DMS114 treated with DMSO at 0.1 percent for 48 hours (cell line): ENCODE results near the gene STOML3.

Experiments
- DNase-seq: peaks from one replicate; lab custom pipeline; 2025; ENCODE audit not compliant: unreplicated experiment; lab: John Stamatoyannopoulos, UW

STOML3 gene

DNA sequence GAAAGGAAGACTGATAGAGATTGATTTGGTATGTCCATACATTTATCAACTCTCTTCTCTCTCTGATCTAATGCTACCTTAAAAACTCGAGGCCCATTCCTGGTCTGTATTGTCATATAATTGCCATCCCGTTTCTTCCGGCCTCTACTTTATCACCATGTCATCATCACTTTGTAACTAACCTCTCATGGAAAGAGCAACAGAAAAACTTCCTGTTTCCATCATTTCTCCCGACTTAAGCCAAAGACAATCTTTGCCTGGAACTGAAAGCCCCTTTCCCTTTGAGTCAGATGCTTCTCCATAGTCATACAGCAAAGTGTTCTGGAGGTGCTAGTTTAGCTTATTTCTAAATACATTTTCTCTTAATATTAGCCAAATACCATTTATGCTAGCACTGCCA lies 2.8 kb upstream of the STOML3 start:
- DNase-seq: no peak

DNA sequence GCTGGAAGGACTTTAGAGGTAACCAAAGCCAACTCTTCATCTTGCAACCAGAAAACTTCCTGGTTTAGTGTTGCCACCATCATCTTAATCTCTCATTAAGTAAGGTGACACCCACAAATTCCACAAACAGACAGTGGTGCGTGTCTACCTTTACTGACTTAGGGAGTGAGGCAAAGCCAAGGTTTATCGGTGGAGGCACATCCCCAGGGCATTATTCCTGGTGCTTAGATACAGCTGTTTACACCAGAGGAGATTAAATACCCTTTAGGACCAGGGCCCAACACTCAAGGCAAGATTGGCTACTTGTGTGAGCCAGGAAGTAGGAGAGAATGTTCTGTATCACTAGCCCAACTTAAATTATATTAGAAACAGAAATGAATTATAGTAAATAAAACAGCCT lies 9.5 kb downstream of the STOML3 start:
- DNase-seq: no peak

DNA sequence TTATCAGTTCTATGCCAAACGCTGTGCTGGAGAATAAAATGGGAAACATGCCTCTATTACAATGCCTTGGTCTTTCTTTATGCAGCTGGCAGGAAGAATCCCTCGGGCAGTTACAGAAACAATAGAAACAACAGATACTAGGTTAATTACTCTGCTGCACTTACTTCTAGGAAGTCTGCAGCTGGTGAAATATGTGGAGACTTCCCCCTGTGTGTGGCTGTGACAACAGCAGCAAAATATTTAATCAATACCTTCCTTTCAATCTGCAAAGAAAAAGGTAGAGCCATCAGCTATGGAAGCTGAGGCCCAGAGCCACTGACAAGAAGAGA lies 9.9 kb downstream of the STOML3 start:
- DNase-seq: no peak

DNA sequence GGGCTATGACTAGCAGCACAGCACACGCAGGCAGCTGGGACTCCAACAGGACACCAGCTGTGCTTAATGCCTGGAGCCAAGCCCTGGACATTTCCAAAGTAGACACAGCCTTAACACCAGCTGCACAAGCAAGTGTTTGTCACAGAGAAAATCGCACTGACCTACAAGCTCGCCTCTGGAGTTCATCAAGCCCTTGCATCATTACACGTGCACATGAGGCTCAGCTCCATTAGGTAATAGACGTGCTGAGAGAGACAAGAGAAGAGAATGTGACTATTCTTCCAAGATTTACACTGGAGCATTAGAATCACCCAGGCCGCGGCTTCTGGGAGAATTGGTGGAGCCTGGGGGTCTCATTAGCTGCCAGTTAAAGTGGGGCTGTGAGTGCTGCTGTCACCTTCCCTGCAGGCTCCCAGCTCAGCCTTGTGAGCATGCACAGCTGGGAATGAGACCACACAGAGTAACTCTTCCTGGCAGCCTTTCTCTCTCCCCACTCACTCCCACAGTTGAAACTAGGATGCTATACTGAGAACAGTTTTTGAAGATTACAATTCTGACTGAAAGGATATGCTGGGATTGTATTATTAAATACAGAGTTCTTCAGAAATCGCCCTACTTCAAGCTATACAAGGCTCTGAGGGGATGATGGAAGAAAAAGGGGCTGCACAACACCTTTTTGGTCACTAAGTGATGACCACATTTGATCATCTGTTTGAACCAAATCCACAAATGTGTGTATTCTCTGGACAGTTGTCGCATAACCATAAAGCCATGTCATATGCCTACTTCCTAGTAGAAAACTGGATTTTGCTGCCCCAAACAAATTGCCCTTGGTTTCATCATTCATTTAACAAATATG lies 10.5 kb downstream of the STOML3 start:
- no peak for DNase-seq

DNA sequence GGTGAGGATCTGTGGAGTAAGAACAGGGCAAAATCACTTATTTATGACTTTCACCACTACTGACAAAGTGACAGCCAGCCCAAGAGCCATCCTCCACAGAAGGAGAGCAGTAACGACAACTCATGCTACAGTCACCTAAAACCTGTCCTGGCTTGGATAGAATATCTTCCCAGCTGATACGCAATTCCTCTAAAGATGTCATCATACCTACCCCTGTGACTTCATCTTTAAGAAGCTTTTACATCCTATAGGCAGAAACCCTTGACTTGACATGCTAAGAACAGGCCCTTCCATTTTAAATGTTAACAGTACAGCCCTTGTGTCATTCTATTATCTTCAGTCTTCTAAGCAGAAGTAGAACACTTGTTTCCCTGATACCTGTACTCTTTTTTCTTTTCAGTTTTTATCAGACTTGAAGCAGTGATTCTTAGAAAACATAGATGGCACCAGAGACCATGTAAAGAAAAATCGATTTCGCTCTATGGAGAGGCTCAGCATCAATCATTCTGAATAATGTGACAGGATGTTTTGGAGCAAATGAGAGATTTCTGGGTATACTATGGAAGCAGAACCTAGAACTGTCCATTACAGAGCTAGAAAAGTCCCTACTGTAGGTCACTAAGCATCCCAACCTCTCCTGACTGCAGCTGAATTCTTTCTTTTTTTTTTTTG lies 20.1 kb downstream of the STOML3 start:
- no peak for DNase-seq

DNA sequence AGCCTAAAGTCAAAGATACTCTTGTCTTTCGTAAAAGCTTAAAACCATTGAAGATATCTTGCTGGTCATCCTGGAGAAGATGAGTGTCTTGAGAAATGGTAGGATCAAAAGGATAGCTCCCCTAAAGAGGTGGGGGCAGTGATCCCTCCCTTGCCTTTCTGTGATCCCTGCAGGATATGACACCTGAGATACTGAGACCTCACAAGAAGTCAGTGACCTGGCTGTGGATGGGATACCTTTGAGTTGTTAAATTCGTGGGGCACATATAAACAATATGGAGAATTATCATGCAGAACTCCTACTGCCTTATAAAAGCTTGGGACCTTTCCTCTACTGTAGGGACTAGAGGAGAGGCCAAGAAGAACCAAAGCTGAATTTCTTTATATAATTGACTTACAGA lies 21.4 kb downstream of the STOML3 start:
- no peak for DNase-seq

DNA sequence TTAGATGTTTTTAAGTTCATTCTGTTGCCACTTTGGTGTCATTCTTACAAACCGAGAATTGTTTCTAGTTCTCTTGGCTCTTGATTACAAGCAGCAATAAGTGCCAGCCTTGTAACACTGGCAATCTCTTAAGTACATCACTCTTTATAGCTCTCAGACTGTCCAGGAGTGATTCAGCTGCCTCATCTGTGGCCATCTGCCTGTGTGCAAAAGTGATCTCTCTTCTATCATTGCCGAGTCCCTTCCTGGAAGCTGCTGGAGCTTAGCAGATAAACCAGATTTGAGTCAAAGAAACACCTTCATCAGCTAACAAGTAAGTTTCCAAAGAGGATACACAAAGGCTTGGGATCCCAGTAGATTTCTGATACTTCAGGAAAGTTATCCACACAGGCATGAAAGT lies 23.2 kb downstream of the STOML3 start:
- no peak for DNase-seq

DNA sequence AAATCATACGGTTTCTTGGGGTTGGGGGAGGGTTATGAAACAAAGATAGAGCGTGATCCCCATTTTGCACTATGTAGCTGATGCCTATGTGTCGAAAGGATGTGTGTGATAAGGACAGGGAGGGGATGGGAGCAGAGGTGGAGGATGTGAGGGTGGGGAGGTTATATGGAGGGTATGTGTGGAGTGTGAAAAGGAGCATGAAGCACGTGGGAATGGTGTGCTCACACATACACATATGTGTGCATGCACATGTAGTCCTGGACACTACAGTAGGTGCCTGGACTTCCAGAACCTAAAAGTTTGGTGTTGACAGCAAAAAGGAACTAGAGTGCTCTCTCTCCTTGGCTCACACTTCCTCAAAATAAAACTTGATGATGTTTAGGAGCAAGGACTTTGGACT lies 25.4 kb downstream of the STOML3 start:
- DNase-seq: no peak

DNA sequence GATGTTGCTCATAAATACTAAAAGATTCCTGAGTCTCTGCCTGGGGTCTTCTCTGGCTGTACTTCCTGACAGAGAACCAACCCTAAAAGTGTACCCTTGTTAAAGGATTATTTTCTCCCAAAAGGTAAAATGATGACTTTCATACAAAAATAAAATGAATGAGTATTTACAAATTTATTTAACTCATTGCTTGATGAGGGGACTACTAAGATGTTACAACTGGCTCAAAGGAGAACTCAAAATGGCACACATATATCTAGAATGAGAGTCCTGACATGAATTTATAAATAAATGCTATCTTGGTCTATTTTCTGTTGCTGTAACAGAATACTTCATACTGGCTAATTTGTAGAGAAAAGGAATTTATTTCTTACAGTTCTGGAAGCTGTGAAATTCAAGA lies 30.5 kb downstream of the STOML3 start:
- no peak for DNase-seq

DNA sequence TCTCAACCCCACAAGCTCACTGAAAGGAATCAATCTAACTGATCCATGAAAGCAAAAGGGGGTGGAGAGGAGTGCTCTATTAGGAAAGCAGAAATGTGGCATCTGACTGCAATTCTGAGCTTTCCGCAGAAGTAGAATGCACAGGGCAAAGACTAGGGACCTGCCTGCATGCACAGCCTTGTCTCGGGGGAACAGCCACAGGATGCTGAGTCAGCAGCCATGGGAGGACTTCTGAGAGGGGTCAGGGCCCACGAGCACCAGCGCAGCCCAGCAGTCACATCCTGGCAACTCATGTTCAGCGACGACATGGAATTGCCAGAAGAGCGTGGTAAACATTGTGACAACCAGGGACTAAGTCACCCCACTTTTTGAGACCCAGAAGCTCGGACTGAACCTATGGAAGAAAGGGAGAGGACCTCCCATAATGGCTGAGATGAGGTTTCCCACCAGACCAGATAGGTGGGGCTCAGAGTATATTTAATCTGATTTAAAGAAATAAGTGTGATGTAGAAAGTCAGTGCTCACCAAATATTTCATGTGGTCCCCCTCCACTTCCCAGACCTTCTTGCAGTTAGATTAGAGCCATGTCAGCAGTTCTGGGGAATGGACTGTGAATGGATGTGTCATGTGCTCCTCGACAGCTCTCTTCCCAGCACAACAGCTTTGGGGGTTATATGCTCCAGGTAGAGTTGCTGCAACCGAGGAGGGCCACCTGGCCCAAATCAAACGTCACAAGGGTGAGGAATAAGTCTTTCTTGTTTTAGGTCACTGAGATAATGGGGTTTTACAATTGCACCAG lies 32.6 kb downstream of the STOML3 start:
- no peak for DNase-seq

DNA sequence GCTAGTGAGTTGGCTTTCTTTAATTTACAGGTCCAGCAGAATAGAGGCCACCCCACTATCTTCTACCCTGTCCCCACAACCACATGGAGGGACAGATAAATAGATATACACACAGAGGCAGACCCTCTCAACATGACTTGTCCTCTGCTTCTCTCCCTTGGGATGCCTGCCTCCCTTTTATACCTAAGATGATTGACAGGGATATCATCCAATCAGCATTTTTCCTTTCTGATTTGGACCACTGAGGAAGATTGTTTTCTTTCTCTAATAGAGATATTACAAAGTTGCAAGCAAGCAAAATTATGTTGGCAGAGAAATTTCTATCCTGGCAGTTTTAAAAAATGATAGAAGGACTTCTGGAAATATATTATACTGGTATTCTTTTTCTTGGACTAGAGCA lies 35.8 kb downstream of the STOML3 start:
- no peak for DNase-seq

DNA sequence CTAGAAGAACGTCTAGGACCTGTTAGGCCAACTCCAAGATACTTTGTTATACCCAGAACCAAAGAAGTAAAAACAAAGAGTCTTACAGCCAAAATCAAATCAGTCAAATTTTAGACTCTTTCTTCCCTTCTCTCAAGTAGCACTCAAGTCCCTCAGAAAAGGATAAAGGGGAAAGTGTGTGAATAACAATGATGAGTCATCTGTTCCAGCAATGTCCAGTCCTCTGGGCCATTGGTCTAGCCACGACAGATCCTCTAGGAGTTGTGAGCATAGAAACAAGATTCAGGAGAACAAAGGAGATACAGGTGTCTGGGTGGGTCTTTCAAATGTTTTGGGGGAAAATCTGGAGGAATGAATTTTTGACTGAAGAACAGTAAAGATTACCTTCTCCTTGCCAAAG lies 36.3 kb downstream of the STOML3 start:
- no peak for DNase-seq

DNA sequence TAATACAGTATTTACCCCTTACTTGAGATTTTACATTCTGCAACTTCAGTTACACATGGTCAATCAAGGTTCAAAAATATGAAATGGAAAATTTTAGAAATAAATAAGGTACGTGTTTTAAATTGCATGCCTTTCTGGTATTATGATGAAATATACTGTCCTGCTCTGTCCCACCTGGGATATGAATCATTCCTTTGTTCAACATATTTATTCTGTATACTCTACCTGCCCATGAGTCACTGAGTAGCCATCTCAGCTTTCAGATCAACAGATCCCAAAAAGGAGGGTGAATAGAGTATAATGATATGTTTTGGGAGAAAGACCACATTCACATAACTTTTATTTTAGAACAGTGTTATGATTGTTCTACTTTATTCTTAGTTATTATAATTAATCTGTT lies 37.8 kb downstream of the STOML3 start:
- no peak for DNase-seq

DNA sequence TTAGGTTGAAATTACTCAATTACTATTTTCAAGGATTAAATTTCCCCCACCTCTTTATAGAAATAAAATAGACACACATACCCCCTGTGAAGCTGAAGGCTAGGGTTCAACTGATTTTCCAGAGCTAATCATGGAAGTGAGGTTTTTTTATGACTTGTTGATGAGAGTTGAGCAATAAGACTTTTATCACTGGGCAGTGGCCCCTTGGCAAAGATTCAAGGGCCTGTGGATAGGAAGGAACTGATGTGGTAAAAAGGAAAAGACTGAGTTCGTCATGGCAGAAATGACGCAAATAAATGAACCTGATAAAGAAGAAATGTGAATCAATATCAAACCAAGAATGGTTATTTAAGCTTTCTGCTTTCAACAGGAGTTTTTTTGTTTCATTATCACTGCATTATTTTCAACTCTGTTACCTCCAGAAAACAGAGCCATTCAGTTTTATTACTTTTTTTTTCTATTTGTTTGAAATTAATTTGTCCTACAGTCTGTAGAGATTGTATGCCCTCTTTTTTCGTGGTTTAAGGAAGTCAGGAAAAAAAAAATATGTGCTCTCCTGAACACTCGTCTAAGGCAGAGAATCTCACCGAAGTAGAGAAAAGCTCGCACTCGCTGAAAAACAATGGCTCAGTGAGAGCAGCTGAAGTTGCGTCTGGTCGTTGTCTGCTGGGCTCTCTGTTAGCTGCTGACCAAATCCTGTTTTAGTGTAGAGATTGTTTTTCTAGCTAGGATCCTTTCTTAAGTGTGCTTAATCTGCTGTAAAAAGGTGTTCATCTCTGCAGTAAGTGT lies 38.9 kb downstream of the STOML3 start:
- DNase-seq: no peak

DNA sequence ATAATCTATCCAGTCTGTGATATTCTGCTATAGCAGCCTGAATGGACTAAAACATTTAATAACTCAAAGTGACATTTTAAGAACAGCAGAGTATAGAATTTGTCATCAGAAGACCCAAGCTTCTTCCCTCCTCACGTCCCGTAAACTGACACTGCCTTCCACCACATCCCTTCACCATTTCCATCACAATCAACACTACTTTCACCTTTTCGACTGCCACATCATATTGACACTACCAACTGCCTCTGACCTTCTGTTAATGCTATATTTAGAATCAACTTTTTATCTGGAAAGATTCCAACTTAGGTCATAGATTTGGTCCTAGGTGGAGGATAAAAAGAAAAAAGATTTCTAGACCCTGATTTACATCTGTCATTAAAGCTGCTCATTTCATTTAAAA lies 39.6 kb downstream of the STOML3 start:
- no peak for DNase-seq

DNA sequence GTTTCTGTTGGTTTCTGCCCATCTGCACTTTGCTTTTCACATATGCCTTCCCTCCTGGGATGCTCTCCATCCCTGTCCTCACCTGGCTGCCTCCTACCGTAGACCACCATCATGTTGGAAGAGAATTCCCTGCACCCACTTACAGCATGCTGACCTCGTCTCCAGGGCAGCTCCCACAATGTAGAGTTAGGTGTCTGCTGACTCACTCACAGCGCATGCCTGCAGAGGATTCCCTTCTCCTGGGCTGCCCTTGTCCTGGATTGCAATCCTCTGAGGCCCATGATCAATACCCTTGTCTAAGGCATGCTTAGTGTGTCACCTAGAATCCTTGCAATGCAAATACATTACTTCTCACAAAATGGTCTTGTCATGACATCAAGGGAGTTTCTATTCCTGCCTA lies 43.6 kb downstream of the STOML3 start:
- no peak for DNase-seq

DNA sequence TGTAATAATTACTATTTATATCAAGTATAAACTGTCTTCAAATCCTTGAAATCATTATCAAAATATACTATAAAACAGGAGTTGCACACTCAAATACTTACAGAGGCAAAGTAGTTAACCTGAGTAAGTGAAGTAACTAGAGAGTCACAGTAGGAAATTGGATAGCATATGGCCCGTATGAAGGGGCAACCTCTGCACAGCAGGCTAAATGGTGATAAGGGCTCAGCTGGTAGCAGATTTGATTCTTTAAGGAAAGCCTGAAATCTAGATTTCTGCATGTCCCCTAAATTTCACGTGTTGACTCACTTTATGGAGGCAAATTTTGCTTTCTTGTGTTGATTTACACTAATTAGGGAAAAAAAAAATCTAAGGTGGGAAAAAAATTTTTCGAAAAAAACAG lies 46.4 kb downstream of the STOML3 start:
- DNase-seq: no peak

DNA sequence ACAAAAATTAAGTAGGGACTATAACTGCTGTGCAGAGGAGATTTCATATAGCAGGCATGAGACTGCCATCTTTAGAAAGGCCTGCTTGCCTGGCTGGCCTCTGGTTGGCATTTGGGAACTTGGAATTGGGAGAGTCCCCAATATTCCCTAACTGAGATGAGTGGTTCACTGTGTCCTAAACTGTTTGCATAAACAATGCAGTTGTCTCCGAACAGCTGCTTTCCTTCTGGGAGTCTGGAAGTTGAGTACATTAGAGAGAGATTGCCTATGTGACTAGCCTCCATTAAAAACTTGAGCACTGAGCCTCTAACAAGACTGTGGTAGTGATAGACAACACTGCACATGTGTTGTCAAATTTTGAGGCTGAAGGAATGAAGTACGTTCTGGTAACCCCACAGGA lies 47.4 kb downstream of the STOML3 start:
- no peak for DNase-seq

DNA sequence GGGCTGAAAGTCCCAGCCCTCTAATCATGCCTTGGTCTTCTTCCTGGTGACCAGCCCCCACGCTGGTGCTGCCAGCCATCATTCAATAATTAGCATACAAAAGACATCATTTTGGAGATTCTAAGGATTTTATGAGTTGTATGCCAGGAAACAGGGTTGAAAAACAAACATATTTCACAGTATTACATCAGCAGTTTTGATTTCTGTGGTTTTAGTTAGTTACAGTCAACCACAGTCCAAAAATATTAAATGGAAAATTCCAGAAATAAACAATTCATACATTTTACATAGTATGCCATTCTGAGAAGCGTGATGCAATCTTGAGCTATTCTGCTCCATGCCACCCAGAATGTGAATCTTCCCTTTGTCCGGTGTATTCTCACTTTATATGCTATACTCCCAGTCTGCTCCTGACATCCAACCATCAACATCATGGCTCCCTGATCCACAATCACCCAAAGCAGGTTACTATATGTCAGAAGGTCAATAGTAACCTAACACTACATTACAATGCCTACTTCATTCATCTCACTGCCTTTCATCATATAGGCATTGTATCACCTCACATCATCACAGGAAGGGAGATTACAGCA lies 49.2 kb downstream of the STOML3 start:
- no peak for DNase-seq

DNA sequence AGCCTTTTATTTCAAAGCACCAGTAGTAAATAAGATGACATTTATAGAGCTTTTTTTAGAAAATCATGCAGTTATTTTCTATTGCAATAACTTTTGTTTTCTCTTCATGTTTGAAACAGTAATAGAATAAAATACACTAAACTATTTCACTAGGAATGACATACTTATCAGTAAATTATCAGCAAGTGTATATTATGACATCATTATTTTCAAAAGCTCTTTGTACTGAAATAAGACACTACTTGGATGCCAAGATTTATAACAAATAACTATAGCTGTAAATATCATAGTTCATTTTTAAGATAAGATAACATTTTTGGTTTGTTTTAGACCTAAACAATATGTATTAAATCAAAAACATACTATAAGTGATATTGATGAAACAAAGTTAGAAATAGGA lies 56.8 kb downstream of the STOML3 start:
- no peak for DNase-seq

DNA sequence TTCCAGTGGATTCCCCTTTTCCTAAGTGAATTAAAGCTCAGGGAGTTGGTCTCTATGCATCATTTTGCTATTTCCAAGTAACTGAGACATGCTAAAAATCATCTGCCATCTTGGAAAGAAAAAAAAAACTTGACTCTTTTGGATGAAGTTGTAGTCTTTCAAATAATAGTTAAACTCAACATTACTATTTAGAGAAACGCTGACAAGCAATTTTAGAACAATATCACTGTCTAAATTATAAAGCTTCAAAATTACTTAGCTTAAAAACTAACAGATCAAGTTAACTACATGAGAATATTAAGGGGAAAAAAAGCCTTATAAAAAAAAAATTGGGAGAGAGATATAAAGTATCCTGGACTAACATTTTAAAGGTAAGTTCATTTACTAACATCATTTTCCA lies 68.5 kb downstream of the STOML3 start:
- no peak for DNase-seq
